HL-60/S4 treated with phorbol 12-myristate 13-acetate at 8.2 ng/mL for 4 days and 3 days (cell line): ENCODE measurements around the gene BIN1.

Source experiments
- in situ Hi-C: fragments of 300-500 bp; cut with MboI; formaldehyde crosslinking; loops from 2 replicates; pipeline ENCODE4 v1.15.0; 2022; ENCODE audit warnings: low sequenced_read_pairs

BIN1 gene

DNA sequence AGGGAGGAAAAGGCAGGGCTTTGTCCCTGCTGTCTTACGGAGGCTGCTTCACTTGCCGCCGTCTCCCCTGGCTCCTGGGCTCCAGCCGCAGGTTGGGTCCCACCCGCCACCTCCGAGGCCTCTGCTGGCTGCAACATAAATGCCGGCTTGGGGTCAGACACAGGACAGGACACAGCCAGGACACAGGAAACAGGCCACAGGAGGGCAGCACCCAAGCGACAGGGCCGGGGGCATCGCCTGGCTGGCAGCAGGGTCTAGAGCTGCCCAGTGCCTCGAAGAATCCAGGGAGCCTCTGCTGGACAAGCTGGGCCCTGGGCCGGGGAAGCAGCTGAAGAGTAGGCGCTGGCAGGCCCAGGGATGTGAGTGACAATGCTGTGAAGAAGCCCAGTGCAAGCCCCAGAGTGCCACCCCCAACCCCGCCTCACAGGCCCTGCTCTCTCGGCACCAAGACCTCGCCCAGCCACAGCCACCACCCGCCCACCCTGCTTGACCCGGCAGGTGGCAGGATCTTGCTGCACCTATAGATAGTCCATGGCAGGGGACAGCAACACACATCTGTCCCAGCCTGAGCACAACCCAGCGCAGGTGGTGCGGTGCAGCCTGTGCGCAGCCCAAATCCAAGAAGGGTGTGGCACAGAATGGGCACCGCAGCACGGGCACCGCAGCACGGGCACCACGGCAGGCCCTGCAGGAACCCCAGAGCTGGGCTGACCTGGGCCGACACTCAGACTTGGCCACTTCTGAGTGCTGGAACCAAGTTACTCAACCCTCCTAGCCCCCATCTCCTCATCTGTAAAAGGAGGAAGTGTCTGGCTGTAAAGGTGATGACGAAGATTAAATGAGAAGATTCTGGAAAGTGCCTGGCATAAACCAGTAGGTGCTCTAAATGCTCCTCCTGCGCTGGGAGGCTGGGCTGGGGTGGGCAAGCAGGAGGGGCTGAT, 55.6 kb downstream of the BIN1 start:
- in situ Hi-C loops: no loop called here

DNA sequence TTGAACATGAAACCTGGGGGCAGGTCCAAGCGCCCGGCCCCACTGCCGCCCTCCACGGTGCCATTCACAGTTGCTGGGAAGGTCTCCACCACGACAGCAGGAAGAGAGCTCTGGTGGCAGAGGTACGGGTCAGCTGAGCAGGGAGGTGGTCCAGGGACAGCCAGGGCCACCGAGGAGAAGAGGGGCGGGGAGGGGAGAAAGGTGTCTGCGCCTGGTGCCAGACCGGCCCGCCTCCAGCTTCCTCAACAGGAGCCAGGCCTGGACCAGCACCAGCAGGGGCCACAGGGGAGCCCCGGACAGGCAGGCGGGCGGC, 56.2 kb downstream of the BIN1 start:
- in situ Hi-C loops: no loop called here

DNA sequence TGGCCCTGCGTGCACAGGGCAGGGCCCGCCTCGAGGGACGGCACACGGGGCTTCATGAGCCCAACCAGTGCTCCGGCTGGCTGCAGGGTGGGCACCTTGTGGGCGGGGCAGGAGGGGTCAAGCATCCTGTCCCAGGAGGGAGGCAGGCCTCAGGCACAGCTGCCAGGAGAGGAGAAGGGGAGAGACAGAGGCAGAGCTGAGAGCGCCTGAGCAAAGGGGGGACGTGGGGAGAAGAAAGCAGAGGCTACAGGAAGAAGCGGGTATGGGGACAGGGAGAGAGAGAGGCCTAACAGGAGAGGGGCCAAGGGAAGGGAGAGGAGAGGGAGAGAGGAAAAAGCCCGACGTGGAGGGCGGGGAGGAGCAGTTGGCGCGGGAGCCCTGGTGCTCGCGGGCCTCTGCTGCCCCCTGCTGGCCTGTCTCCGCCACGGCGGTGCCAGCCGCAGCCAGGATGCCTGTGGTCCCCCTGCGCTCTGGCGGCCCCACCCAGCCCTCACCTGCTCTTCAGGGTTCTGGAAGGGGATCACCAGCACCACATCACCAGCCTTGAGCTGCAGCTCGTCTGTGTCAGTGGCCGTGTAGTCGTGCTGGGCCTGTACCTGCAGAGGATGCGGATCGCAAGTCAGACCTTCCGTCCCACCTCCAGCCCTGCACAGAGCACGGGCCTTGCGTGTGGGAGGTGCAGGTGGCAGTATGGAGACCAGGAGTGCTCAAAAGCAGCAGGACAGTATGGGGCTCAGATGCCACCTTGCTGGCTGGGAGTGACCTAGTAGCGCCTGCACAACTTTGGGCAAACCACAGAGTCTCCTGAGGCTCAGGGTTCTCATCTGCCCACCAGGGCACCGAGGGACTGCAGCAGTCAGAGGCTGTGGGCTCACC, 56.8 kb downstream of the BIN1 start:
- in situ Hi-C loops: no loop called here

DNA sequence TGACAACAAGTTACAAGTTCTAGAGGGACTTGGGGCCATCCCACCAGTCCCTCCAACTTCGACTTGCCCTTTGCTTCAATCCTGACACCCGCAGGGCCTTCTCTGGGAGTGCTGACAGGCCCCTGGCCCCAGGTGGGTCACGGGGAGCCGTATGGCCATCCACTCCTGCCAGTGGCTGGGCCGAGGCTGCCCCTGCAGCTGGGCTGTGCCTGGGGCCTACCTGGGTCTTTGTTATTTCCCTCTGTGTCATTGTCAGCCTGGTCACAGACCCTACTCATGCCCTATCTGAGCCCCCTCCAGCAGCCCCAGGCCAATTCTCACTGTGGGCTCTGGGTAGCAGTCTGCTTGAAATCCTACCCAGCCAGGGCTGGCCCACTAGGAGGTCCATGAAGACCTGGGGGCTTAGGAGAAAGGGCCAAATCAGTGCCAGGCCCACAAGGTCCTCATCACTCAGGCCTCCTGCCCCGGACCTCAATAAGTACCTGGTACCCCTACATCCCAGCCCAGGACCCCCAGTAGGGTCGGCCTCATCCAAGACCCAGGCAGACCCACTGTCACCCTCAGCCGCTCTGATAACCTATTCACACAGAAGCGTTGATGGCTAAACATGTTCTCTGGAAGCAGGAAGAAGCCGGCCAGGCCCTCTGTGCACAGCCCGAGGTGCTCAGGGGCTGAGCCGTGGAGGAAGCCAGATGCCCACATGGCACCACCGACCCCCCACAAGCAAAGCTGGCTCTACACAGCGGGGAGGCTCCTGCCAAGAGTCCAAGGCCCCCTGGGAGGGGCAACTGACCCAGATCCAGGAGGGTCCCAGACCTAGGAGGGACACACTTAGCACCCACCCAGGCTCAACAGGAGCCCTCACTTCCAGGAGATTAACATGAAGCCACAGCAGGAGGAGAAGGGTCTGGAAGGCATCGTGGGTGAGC, 57.7 kb downstream of the BIN1 start:
- in situ Hi-C loops: no loop called here

DNA sequence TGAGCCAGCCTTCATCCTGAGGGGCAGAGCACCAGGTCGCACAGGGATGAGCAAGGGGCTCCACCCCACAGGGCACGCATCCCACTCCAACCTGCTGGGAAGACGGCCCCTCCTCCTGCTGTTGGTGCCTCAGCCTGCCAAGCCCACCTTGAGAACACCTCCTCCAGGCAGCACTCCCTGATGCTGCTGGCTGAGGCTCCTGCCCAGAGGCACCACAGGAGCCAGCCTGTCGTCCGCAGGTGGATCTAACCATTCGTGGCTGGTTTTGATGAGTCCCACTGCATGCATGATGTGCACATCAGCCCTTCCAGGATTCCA, 58.4 kb downstream of the BIN1 start:
- in situ Hi-C loops: no loop called here

DNA sequence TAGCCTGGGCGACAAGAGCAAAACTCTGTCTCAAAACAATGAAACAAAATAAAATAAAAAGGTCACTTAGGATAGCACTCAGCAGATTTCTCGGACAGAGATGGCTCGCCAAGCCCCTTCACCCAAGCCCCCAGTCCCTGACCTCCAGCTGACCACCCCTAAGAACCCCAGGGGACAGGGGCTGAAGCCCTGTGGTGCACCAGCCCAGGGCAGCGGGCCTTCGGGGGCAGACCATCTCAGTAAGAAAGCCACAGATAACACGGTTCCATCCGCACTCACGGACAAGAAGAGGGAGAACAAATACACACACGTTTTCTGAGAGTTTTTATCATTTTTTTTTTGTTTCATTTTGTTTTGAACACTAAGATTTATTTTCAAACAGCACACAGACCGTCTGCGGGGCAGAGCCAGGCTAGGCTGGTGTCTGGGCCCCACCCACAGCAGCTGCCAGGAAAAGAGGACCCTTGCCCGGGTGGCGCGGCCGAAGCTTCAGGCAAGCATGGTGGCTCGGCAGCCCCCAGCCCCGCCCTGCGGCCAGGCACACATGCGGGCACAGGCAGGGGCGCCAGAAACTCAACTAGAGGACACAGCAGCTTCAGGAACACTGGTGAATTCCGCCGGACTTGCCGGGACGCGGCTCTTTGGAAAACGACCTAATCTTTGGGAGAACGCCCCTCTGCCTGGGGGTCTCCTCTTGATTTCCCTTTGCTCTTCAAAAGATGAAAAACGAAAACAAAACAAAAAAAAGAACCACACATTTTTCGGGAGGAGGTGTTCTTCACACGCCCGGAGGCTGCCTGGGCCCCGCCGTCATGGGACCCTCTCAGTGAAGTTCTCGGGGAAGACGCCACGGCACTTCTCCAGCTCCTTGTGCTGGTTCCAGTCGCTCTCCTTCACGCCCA, 59.0 kb downstream of the BIN1 start:
- in situ Hi-C loops: no loop called here

DNA sequence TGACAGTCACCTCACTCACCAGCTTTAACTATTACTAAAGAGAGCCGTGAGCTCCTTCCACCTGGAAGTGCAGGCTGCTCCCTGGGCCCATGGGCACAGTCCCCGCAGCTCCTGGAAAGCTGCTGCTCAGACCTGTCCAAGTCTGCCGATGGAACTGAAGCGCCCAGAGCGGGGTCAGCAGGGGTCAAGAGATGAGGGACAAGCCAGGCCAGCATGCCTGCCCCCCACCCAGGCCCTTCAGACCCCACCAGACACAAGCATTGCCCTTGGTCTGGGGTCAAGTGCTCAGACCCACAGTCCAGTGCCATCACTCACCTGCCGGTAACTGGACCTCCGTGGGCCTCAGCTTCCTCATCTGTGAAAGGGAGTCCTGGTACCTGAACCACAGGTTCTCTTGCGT, 59.9 kb downstream of the BIN1 start:
- in situ Hi-C loops: no loop called here

DNA sequence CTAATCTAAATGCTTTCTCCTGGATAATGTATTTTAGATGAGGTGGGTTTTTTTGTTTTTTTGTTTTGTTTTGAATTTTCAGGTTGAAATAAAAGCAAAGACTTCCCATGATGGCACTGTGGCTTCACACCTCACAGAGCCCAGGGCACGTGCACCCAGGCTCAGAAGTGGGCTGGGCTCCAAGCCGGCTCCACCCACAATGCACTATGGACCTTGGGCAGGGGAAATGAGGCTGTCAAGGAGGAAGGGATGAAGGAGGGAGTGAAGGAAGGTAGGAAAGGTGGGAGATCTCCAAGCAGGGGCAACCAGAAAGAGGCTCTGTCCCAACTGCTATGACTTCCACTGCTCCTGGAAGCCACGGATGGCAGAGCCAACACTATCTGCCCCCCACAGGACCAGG, 60.4 kb downstream of the BIN1 start:
- in situ Hi-C loops: no loop called here

DNA sequence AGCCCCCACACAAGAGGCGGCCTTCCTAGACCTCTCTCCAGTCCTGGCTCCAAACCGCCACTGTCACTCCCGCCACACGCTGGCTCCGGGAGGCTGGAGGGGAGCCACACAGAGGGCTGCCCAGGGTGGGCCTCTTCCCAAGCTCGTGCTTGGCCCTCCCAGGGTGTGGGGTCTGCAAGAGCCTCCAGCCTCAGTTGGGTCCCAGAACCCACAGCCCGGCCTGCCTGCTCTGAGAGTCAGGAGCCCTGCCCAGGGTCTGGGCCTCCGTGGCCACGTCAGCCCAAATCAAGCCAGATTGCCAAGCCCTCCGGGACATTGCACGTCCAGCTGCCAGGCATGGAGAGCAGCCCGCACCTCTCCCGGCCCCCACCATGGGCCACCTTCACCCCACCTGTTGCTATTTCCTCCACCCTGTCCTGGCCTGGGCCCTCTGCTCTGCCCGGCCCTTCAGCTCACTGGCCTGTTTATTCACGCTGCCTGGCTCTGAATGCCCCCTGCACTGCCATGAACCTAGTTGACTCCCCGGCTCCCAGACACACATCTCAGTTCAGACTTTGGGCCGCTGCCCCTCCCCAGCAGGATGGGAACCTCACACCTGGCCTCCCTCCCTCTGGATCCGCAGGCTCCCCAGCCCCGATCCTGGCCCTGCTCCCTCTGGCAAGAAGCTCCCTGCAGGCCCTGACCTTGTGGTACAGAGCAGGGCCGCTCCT, 61.0 kb downstream of the BIN1 start:
- in situ Hi-C loops: no loop called here

DNA sequence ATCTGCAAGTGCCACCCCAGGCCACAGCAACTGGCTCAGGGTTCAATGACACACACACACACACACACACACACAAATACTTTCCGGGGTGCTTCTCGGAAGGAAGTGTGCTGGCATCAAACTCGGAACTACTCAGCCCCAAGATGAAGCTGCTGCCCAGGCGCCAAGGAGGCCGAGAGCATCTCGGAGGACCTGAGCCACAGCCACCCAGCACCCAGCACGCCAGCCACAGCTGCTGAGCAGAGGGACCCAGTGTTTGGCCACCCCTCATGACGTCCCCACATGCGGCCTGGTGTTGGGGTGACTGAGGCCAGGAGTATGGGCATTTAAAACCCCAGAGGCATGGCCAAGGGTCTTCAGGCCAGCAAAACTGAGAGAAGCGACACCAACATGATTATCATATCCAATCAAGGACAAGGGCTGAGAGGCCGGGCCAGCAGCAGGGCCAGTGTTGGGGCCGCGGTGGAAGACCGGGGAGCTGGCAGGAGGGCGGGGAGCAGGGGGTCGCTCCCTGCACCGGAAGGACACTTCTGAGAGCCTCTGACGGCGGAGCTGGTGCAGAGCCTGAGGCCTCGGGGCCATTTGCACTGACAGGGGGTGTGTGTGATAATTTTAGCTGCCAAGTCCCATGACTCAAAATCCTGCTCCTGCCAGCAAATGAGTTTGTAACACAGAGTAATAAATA, 61.8 kb downstream of the BIN1 start:
- in situ Hi-C loops: no loop called here

DNA sequence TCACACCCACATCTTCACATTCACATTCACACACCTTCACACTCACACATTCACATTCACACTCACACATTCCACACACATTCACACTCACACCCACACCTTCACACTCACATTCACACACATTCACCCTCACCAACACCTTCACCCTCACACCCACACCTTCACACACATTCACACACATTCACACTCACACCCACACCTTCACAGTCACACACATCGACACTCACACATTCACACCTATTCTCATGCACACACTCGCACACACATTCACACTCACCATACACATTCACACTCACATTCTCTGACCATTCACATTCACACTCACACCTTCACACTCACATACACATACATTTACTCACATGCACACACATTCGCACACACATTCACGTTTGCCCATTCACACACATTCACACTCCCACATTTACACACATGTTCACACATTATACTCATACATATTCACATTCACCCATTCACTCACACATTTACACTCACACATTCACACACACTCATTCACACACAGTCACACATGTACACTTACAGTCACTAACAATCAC, 62.7 kb downstream of the BIN1 start:
- in situ Hi-C loops: no loop called here

DNA sequence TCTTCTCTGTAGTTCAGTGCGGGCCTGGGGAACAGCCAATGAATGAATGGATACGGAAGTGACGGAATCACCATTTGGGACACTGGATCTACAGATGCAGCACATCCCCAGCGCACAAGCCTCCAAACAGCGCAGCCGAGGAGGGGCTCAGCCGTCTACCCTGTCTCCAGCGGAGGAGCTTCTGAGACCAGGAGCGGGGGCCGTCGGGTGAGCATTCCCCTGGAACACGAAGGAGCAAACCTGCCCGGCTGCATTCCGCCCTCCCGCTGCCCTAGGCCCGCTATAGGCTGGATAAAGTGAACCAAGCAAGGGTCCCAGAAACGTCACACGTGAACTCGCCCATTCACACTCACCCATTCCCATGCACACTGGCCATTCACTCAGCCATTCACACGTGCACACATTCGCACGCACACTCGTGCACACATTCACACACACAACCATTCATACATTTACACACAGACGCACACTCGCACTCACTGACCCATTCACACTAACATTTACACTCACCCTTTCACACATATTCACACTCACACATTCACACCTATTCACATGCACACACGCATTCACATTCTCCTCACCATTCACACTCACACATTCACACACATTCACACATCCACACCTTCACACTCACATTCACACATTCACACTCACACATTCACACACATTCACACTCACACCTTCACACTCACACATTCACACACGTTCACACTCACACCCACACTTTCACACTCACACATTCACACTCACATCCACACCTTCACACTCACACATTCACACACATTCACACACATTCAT, 63.4 kb downstream of the BIN1 start:
- in situ Hi-C loops: no loop called here

DNA sequence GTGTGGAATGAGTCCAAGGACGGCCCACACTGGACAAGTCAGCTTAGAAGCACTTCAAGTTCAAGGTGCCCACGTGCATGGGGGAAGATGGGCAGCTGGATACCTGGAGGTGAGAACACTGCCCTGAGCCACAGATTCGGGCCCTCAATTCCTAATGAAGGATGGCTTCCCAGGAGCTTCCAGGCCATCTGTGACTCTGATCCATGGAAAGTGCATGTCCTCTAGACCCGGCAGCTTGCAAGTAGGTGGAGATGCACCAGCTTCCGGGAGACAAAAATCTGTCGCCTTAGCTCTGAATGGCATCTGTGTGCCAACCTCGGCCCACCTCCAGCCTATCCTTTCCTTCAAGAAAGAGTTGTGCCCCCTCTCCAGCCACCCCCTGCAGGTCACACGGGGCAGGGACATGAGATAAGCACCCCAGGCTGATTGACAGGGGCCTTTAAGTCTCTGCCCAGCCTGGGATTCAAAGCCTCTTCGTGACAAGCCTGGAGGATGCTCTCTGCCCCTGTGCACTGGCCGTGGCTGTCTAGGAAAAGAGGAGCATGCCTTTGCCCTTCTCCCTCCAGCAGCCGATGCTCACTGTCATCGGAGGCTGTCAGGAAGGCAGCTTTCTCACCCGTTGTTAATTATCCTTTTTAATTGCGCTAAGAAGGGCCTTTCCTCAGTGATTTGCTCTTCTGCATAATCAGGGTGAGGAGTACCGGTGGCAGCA, 65.5 kb downstream of the BIN1 start:
- in situ Hi-C loops: no loop called here

DNA sequence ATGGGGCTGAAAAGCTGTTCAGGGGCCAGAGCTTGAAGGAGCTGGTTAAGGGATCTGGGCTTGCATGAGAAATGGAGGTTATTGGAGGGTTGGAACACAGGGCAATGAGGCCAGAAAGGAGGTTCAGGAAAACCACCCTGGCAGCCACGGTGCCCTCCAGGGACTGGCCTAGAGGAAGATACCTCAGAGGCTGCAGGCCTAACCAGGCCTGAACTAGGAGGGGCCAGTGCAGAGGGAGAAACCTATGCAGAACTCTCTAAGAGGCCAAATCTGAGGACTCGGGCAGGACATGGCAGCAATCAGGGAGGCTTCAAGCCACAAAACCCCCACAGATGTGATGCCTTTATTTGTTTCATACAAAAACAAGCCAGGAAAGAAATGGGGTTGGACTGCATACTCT, 66.8 kb downstream of the BIN1 start:
- in situ Hi-C loops: no loop called here

DNA sequence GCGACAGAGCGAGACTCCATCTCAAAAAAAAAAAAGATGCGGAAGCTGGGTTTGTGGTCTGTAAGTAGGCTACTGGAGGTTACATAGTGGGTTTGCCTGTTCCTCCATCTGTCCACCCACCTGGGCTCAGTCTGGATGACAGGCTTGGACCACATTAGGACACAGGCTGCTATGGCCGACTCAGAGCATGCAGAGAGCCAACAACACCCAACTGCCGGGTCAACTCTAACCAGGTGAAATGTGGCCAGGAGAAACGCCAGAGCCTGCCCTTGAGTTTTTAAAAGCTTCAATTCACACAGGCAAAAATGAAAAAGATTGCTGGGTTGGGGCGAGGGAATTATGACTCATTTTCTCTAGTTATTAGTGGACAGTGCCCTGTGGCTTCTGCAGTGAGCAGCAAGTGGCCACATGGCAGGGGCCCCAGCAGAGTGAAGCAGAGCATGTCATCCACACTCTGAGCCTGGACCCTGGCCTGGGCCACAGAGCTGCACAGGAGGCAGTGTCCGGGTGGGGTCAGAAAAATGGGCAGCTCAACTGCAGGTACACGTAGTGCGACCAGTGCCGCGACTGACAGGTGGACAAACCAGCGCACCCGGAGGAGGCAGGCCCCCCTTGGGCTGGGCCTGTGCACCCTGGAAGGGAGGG, 67.4 kb downstream of the BIN1 start:
- in situ Hi-C loops: no loop called here

DNA sequence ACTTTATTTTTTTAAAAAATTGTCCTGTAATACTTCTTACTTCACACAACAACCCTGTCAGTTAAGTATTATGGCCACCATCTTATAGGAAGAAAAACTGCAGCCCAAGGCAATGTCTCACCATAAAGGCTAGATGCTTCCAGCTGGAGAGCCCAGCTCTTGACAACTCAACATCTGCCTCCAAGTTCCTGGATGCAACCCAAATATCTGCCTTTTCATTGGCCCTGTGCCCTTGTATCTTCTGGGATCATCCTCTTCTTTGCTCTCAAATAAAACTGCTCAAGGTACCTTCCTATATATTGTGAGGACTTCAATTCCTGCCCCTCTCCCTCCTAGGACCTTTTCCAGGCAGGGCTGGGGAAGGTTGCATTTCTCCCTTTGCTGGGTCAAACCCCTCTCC, 69.5 kb downstream of the BIN1 start:
- in situ Hi-C loops: no loop called here
